Neuronal stem cell (in vitro differentiated cells): ENCODE measurements around the gene HES6. TPM values are rescaled to one million over a fixed set of nuclear protein-coding genes. Genes with fewer than 3 reads are reported as not detected.

ENCODE experiments used
- DNase-seq: peaks from one replicate; pipeline ENCODE4 v3.0.0-alpha.2; 2013; ENCODE audit warnings: low spot score
- H2AFZ ChIP-seq: one replicate; pipeline ENCODE4 v1.6.1; 2013; ENCODE audit warnings: mild to moderate bottlenecking, low read length, inconsistent platforms
- H2AK5ac ChIP-seq: 2 replicates; pipeline ENCODE4 v1.6.1; 2013; ENCODE audit warnings: low read depth, mild to moderate bottlenecking, inconsistent platforms, low read length, moderate library complexity, mixed read lengths
- H2BK120ac ChIP-seq: 2 replicates; pipeline ENCODE4 v1.6.1; 2013; ENCODE audit warnings: low read depth, mild to moderate bottlenecking, inconsistent platforms, low read length, moderate library complexity, mixed read lengths
- H2BK12ac ChIP-seq: one replicate; pipeline ENCODE4 v1.6.1; 2013; ENCODE audit warnings: low read length, inconsistent platforms
- H2BK15ac ChIP-seq: 2 replicates; pipeline ENCODE4 v1.6.1; 2013; ENCODE audit warnings: mild to moderate bottlenecking, low read length, inconsistent platforms, mixed read lengths
- H2BK5ac ChIP-seq: one replicate; pipeline ENCODE4 v1.6.1; 2013; ENCODE audit warnings: inconsistent platforms, mild to moderate bottlenecking, low read length, moderate library complexity
- H3K14ac ChIP-seq: one replicate; pipeline ENCODE4 v1.6.1; 2013; ENCODE audit warnings: low read length, inconsistent platforms
- H3K18ac ChIP-seq: 2 replicates; pipeline ENCODE4 v1.6.1; 2013; ENCODE audit warnings: low read length, inconsistent platforms
- H3K23ac ChIP-seq: 2 replicates; pipeline ENCODE4 v1.6.1; 2013; ENCODE audit warnings: low read depth, mild to moderate bottlenecking, mixed read lengths, low read length, inconsistent platforms; ENCODE audit not compliant: poor library complexity
- H3K27ac ChIP-seq: replicated peaks from 3 replicates; pipeline ENCODE4 v1.5.1; 2013; ENCODE audit warnings: low read length, inconsistent platforms
- H3K27me3 ChIP-seq, 3 experiments: 2 replicates each; pipeline ENCODE4 v1.6.1; 2013; ENCODE audit warnings: low read length in 3 of 3, mild to moderate bottlenecking in 2 of 3, inconsistent platforms in 1 of 3, low read depth in 1 of 3, mixed read lengths in 1 of 3, moderate library complexity in 1 of 3; ENCODE audit not compliant: control insufficient read depth in 3 of 3, insufficient read depth in 3 of 3
- H3K36me3 ChIP-seq, 2 donors: replicated peaks in 1 of 2; 2 replicates each; pipeline ENCODE4 v1.6.1; 2013; ENCODE audit warnings: low read length in 2 of 2; ENCODE audit not compliant: control insufficient read depth in 2 of 2, insufficient read depth in 2 of 2
- H3K4ac ChIP-seq: 2 replicates; pipeline ENCODE4 v1.6.1; 2013; ENCODE audit warnings: inconsistent platforms, mild to moderate bottlenecking, low read length, moderate library complexity
- H3K4me1 ChIP-seq, 2 donors: 1 replicate in 1 of 2; 2 replicates in 1 of 2; pipeline ENCODE4 v1.6.1; 2013; ENCODE audit warnings: low read length in 2 of 2, low read depth in 1 of 2; ENCODE audit not compliant: control insufficient read depth in 2 of 2, insufficient read depth in 1 of 2
- H3K4me2 ChIP-seq: one replicate; pipeline ENCODE4 v1.6.1; 2013; ENCODE audit warnings: mild to moderate bottlenecking, low read length, inconsistent platforms; ENCODE audit not compliant: insufficient read depth, poor library complexity, severe bottlenecking
- H3K4me3 ChIP-seq, 2 donors: 2 replicates each; pipeline ENCODE4 v1.5.1; 2013; ENCODE audit warnings: low read length in 2 of 2, mild to moderate bottlenecking in 2 of 2, inconsistent platforms in 1 of 2, moderate library complexity in 1 of 2
- H3K79me1 ChIP-seq: one replicate; pipeline ENCODE4 v1.6.1; 2013; ENCODE audit warnings: low read depth, mild to moderate bottlenecking, inconsistent platforms, low read length, moderate library complexity
- H3K9ac ChIP-seq: one replicate; pipeline ENCODE4 v1.6.1; 2013; ENCODE audit warnings: mild to moderate bottlenecking, low read depth, low read length, inconsistent platforms; ENCODE audit not compliant: poor library complexity
- H3K9me3 ChIP-seq, 2 donors: replicated peaks in 1 of 2; 2 replicates each; pipeline versions ENCODE3 to v1.6.1; 2013; ENCODE audit warnings: low read length in 2 of 2, mild to moderate bottlenecking in 2 of 2, inconsistent platforms in 1 of 2, low read depth in 1 of 2, mixed read lengths in 1 of 2, moderate library complexity in 1 of 2; ENCODE audit not compliant: control insufficient read depth in 2 of 2, insufficient read depth in 1 of 2
- H4K8ac ChIP-seq: one replicate; pipeline ENCODE4 v1.6.1; 2013; ENCODE audit warnings: low read depth, mild to moderate bottlenecking, inconsistent platforms, low read length, moderate library complexity
- H4K91ac ChIP-seq: one replicate; pipeline ENCODE4 v1.6.1; 2013; ENCODE audit warnings: low read length, low read depth, mild to moderate bottlenecking, inconsistent platforms; ENCODE audit not compliant: poor library complexity
- WGBS, 2 donors: extraction: QIAGEN DNeasy Blood & Tissue Kit; methylation state at CpG; one replicate each; pipeline ENCODE4 v1.1.7; 2013; ENCODE audit warnings: missing lambda C conversion rate in 2 of 2, mixed read lengths in 1 of 2; ENCODE audit not compliant: insufficient read length in 2 of 2, insufficient replicate concordance in 1 of 2; ENCODE audit errors: extremely low coverage in 2 of 2; 5-methylcytosine and 5-hydroxymethylcytosine counted together
- polyA plus RNA-seq, 2 experiments: library from polyadenylated mRNA; stranded (reverse); fragments of 200-250 nt; gene quantifications; one replicate each; pipeline ENCODE4 v1.2.3, GENCODE V29; 2013

The HES6 gene
- polyA plus RNA-seq (2013, experiment 1 of 2), result 19.8 TPM
- 18.8 TPM for polyA plus RNA-seq (2013, experiment 2 of 2)

- Histone ChIP-seq H4K91ac (no peak within 1 kb of the TSS), H3K36me3 (peaks cover under 1 to 10% of the 10 kb centered on the region in 2 donors), H3K9me3 (peaks cover 3 to 7% of the 10 kb centered on the region in 2 donors), H3K18ac (peak within 1 kb of the TSS; percentile 97), H4K8ac (peak within 1 kb of the TSS; percentile 87), H3K4ac (no peak within 1 kb of the TSS), H3K27ac (peak within 1 kb of the TSS; percentile 67), H2AFZ (peak within 1 kb of the TSS; percentile 99), H3K27me3 (peaks cover 0 to 44% (median 4%) of the 10 kb centered on the region in 3 experiments), H2BK5ac (peak within 1 kb of the TSS; percentile 46), H2AK5ac (peak within 1 kb of the TSS; percentile 95), H3K4me1 (peaks cover 5 to 13% of the 10 kb centered on the region in 2 donors), H3K4me3 (peak within 1 kb of the TSS; percentile 82 to 96), H3K14ac (no peak within 1 kb of the TSS), H3K9ac (peak within 1 kb of the TSS; percentile 95), H2BK12ac (no peak within 1 kb of the TSS), H3K23ac (peak within 1 kb of the TSS; percentile 76), H2BK120ac (no peak within 1 kb of the TSS), H3K79me1 (peaks cover 5% of the 10 kb centered on the region), H3K4me2 (peak within 1 kb of the TSS; percentile 93), H2BK15ac (peak within 1 kb of the TSS; percentile 71)
- peak; percentile 92 for DNase-seq
- no CpG with 5 or more reads among the region's 105 CpGs for WGBS, 2 donors
Measured at GRCh38 chr2:238239863-238240756, at the start of gene HES6. Gene HES6, minus strand, starts transcription at chr2:238240038. Its CDS starts 133 bp downstream, at chr2:238239905.

GRCh38 chr2:238289574-238289973 is 49.7 kb upstream of the HES6 start:
- no peak overlapping the region for H4K8ac ChIP-seq

GRCh38 chr2:238288650-238289573 is 49.1 kb upstream of the HES6 start:
- no peak overlapping the region for H2AK5ac ChIP-seq
- no peak overlapping the region for H2BK5ac ChIP-seq
- H3K9me3 ChIP-seq, result no peaks in the 10 kb centered on the region
- peak overlapping the region; percentile 90 for H3K4me2 ChIP-seq
- no peaks in the 10 kb centered on the region for H3K27me3 ChIP-seq
- H2AFZ ChIP-seq, result peak overlapping the region; percentile 95
- no peaks in the 10 kb centered on the region for H3K36me3 ChIP-seq
- H3K9ac ChIP-seq, result peak overlapping the region; percentile 94
- no peak overlapping the region for H3K4ac ChIP-seq
- H4K8ac ChIP-seq, result no peak overlapping the region
- DNase-seq, result peak; percentile 99
- no peak overlapping the region for H2BK12ac ChIP-seq
- no CpG with 5 or more reads among the region's 108 CpGs for WGBS, 2 donors
- H4K91ac ChIP-seq, result no peak overlapping the region
- H3K14ac ChIP-seq, result no peak overlapping the region
- H2BK120ac ChIP-seq, result no peak overlapping the region
- peaks cover 35 to 43% of the 10 kb centered on the region in 2 donors for H3K4me1 ChIP-seq
- peak overlapping the region; percentile 56 for H3K23ac ChIP-seq
- H2BK15ac ChIP-seq, result no peak overlapping the region
- H3K4me3 ChIP-seq, result peak overlapping the region; percentile 86 to 90
- H3K79me1 ChIP-seq, result no peaks in the 10 kb centered on the region
- peak overlapping the region; percentile 64 for H3K18ac ChIP-seq
- peak overlapping the region; percentile 67 for H3K27ac ChIP-seq

More at GRCh38 chr2:238289574-238289973, 49.7 kb upstream of the HES6 start:
- Histone ChIP-seq H3K36me3 (no peaks in the 10 kb centered on the region), H2BK15ac (no peak overlapping the region), H4K91ac (no peak overlapping the region), H3K4me3 (peak overlapping the region; percentile 31 to 90), H3K27ac (no peak overlapping the region), H3K79me1 (no peaks in the 10 kb centered on the region), H2AK5ac (no peak overlapping the region), H3K18ac (no peak overlapping the region), H3K4me2 (peak overlapping the region; percentile 90), H3K27me3 (no peaks in the 10 kb centered on the region), H2BK120ac (no peak overlapping the region), H3K14ac (no peak overlapping the region), H3K9me3 (no peaks in the 10 kb centered on the region), H3K4ac (no peak overlapping the region), H3K23ac (no peak overlapping the region), H2AFZ (peak overlapping the region; percentile 95), H2BK12ac (no peak overlapping the region), H2BK5ac (no peak overlapping the region), H3K9ac (peak overlapping the region; percentile 50), H3K4me1 (peaks cover 35 to 43% of the 10 kb centered on the region in 2 donors)
- no CpG with 5 or more reads among the region's 13 CpGs for WGBS, 2 donors
- DNase-seq, result no peak
